GM19463 (cell line): ENCODE measurements around the gene MAZ.
"Not testable (repeated sequence)": the region's sequence is repeated elsewhere in the genome, so short reads cannot be mapped to it uniquely, and the experiment has no call there.

ENCODE experiments used
- ATAC-seq: cut with Tn5 transposase; IDR thresholded peaks from one replicate; pipeline ENCODE4 v1.9.1; 2021; ENCODE audit warnings: mild to moderate bottlenecking, moderate library complexity; ENCODE audit not compliant: unreplicated experiment

The MAZ gene

GRCh38 chr16:29821643-29822115 is 15.3 kb downstream of the MAZ start:
- ATAC-seq: no peak

- no peak for ATAC-seq
Observed at GRCh38 chr16:29824589-29825144, 18.3 kb downstream of the MAZ start.

- ATAC-seq: no peak
Observed at GRCh38 chr16:29825145-29826044, 19.1 kb downstream of the MAZ start.

- ATAC-seq: no peak
Observed at GRCh38 chr16:29826342-29826695, 20.0 kb downstream of the MAZ start.

- ATAC-seq: no peak
Observed at GRCh38 chr16:29830774-29831173, 24.4 kb downstream of the MAZ start.

GRCh38 chr16:29831490-29831889 is 25.2 kb downstream of the MAZ start:
- ATAC-seq: no peak

- ATAC-seq: not testable (repeated sequence)
Observed at GRCh38 chr16:29833219-29833618, 26.9 kb downstream of the MAZ start.

GRCh38 chr16:29834079-29834478 is 27.8 kb downstream of the MAZ start:
- no peak for ATAC-seq

GRCh38 chr16:29835926-29836325 is 29.6 kb downstream of the MAZ start:
- no peak for ATAC-seq

GRCh38 chr16:29836623-29837022 is 30.3 kb downstream of the MAZ start:
- no peak for ATAC-seq

- no peak for ATAC-seq
Observed at GRCh38 chr16:29837841-29838240, 31.5 kb downstream of the MAZ start.

- ATAC-seq: no peak
Observed at GRCh38 chr16:29839822-29840221, 33.5 kb downstream of the MAZ start.

- no peak for ATAC-seq
Observed at GRCh38 chr16:29840240-29840639, 33.9 kb downstream of the MAZ start.

- no peak for ATAC-seq
Observed at GRCh38 chr16:29841631-29842030, 35.3 kb downstream of the MAZ start.

GRCh38 chr16:29842732-29843346 is 36.5 kb downstream of the MAZ start:
- no peak for ATAC-seq

- ATAC-seq: no peak
Observed at GRCh38 chr16:29843931-29844330, 37.6 kb downstream of the MAZ start.

GRCh38 chr16:29844575-29845331 is 38.4 kb downstream of the MAZ start:
- ATAC-seq: no peak

- no peak for ATAC-seq
Observed at GRCh38 chr16:29845656-29846055, 39.3 kb downstream of the MAZ start.

GRCh38 chr16:29848420-29849297 is 42.3 kb downstream of the MAZ start:
- no peak for ATAC-seq

GRCh38 chr16:29849505-29849904 is 43.2 kb downstream of the MAZ start:
- ATAC-seq: no peak
